SHP77 treated with DMSO at 0.1 percent for 48 hours (cell line): Measurements from ENCODE around the gene TMEM117.
"Not testable (repeated sequence)": the region's sequence is repeated elsewhere in the genome, so short reads cannot be mapped to it uniquely, and the experiment has no call there.

Experiments used
- DNase-seq: peaks from one replicate; lab custom pipeline; 2025; lab: John Stamatoyannopoulos, UW

Gene TMEM117

GRCh38 chr12:44025499-44025898 lies 189.6 kb downstream of the TMEM117 start:
- DNase-seq = no peak

GRCh38 chr12:44026046-44026445 lies 190.2 kb downstream of the TMEM117 start:
- no peak for DNase-seq

- DNase-seq = not testable (repeated sequence)
Measured at GRCh38 chr12:44026926-44027325, 191.0 kb downstream of the TMEM117 start.

GRCh38 chr12:44029194-44029593 lies 193.3 kb downstream of the TMEM117 start:
- DNase-seq = no peak

- DNase-seq = no peak
Measured at GRCh38 chr12:44031472-44032185, 195.7 kb downstream of the TMEM117 start.

GRCh38 chr12:44034906-44035305 lies 199.0 kb downstream of the TMEM117 start:
- no peak for DNase-seq

- DNase-seq = no peak
Measured at GRCh38 chr12:44036875-44037443, 201.1 kb downstream of the TMEM117 start.

GRCh38 chr12:44038411-44038810 lies 202.5 kb downstream of the TMEM117 start:
- no peak for DNase-seq

- DNase-seq = not testable (repeated sequence)
Measured at GRCh38 chr12:44044491-44044890, 208.6 kb downstream of the TMEM117 start.

- no peak for DNase-seq
Measured at GRCh38 chr12:44046732-44047417, 211.0 kb downstream of the TMEM117 start.

GRCh38 chr12:44052554-44052953 lies 216.7 kb downstream of the TMEM117 start:
- DNase-seq = no peak

- DNase-seq = no peak
Measured at GRCh38 chr12:44053549-44054127, 217.8 kb downstream of the TMEM117 start.

- DNase-seq = no peak
Measured at GRCh38 chr12:44054281-44054680, 218.4 kb downstream of the TMEM117 start.

GRCh38 chr12:44058366-44058765 lies 222.5 kb downstream of the TMEM117 start:
- no peak for DNase-seq

GRCh38 chr12:44059476-44059875 lies 223.6 kb downstream of the TMEM117 start:
- DNase-seq = no peak

GRCh38 chr12:44063671-44064070 lies 227.8 kb downstream of the TMEM117 start:
- no peak for DNase-seq

GRCh38 chr12:44076871-44077270 lies 241.0 kb downstream of the TMEM117 start:
- DNase-seq = no peak

- DNase-seq = no peak
Measured at GRCh38 chr12:44077294-44077693, 241.4 kb downstream of the TMEM117 start.

- peak; percentile 66 for DNase-seq
Measured at GRCh38 chr12:44078273-44078672, 242.4 kb downstream of the TMEM117 start.

GRCh38 chr12:44088647-44089046 lies 252.8 kb downstream of the TMEM117 start:
- DNase-seq = no peak

GRCh38 chr12:44091948-44092606 lies 256.2 kb downstream of the TMEM117 start:
- DNase-seq = no peak

- DNase-seq = no peak
Measured at GRCh38 chr12:44098786-44099185, 262.9 kb downstream of the TMEM117 start.
